ENCODE results near the gene TEAD1.
"Not testable (repeated sequence)": the region's sequence is repeated elsewhere in the genome, so short reads cannot be mapped to it uniquely, and the experiment has no call there.

The TEAD1 gene

GRCh38 chr11:12737024-12737423 lies 62.8 kb downstream of the TEAD1 start:
- no peak for DNase-seq (ENCODE audit: low spot score)

DNA sequence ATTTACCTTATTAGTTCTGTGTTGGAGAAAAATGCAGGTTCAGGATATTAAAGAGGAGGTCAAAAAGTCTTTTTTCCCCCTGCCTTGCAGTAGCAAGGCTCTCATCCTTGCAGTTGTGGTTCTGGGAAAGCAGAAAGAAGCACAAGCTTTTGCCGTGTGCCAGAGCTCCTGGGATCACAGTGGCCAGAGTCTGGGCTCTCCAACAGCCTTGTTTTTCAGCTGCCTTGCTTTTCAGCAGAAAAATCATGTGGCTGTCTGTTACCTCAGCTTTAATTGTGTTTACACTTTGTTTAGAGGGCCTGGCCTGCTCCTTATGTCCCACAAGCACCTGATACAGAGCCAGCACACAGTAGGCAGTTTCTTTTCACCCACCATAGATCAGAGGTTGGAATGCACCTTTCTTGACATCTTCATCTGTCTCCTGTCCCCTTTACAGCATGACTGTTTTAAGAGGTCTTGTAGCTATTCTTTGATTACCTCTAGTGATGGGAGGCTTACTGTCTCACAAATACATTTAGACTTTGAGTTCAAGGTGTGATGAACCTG lies 67.5 kb downstream of the TEAD1 start:
- no peak for DNase-seq (ENCODE audit: low spot score)

GRCh38 chr11:12743834-12744449 lies 69.7 kb downstream of the TEAD1 start:
- no peak for DNase-seq (ENCODE audit: low spot score)

DNA sequence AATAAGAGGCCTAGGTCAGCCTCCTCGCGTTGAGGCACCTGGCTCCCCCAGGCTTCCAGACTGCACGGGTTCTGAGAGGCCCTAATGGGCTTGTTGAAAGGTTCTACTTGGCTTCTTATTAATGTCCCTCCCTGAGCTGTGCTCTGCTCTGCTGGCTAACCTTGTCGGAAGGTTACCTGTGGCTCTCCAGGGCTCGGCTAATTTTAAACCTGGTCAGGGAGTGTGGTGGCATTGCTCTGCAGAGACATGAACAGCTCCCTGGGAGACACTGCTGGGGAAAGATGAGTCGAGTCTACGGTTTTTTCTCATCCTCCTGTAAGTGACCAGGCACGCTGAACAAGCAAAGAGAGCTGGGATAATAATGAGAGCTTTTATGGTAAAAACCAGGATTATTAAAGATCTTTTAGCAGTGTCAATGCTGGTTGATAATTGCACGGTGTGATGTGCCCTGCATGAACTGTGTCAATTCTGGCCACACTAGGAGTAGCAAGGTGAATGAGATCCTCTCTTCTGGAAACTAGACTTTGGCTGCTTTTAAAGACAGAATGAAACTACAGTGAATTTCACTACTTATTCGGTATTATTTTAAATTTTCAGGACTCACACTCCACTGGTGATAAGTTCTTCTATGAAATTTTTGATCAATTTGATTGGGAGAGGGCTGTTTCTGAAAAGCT lies 70.7 kb downstream of the TEAD1 start:
- DNase-seq (ENCODE audit: low spot score): no peak

DNA sequence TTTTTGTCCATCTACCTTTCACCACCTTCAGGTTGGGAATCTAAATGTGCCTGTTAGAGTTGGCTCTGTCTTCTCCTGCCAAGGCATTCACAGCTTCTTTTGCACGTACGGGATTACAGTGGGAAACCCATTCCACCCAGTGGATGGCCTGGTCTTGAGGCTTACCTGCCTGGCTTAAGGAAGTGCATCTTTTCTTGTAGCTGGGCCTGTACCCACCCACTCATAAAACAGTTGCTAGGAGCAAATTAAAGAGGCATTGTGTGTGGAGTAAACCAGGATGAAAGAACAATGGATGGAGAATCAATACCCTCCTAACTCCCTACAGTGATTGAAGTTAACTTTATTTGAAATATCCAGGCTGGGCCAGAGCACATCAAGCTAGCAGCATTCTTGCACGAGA lies 71.6 kb downstream of the TEAD1 start:
- DNase-seq (ENCODE audit: low spot score): no peak

DNA sequence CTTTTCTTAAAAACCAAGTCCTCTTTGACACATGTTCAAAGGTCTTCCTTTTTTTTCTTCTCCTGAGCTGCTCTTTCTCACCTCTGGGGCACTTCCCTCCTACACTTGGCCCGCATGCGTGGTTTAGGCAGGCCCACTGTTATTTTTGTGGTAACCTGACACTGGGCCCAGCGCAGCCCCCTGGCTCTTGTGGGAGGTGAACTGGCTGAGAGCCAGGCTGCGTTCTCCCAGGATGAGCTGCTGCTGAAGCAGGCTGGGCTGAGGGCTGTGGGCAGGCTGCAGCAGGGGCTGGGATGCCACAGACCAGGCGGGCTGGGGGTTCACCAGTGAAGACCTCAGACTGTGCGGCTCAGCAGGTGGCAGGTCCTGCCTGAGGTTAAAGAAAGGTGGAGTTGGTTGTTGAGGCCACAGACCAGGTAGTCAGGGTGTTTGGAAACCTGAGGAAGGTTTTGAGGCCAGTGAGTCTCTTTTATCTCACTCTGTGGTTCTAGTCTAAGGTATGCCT lies 72.4 kb downstream of the TEAD1 start:
- DNase-seq (ENCODE audit: low spot score): peak; percentile 89

GRCh38 chr11:12748561-12748960 lies 74.3 kb downstream of the TEAD1 start:
- DNase-seq (ENCODE audit: low spot score): no peak

DNA sequence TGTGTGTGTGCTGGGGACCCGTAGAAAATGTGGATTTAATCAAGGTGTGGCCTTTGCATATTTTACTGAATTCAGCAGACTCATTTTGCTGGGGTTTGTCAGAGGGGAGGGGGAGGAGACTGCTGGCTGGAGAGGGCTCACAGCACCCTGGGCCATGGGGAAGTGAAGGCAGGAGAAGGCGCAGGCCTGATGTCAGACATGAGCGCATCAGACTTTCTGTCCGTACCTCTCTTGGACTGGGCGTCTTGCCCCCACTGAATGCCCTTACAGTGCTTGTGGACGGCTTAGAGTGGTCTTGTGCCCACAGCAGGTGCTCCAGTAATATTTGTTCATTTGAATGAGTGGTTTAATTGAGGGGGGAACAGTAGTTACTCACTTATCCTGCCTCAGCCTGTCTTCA lies 75.2 kb downstream of the TEAD1 start:
- DNase-seq (ENCODE audit: low spot score): no peak

GRCh38 chr11:12750181-12750580 lies 76.0 kb downstream of the TEAD1 start:
- DNase-seq (ENCODE audit: low spot score): no peak

DNA sequence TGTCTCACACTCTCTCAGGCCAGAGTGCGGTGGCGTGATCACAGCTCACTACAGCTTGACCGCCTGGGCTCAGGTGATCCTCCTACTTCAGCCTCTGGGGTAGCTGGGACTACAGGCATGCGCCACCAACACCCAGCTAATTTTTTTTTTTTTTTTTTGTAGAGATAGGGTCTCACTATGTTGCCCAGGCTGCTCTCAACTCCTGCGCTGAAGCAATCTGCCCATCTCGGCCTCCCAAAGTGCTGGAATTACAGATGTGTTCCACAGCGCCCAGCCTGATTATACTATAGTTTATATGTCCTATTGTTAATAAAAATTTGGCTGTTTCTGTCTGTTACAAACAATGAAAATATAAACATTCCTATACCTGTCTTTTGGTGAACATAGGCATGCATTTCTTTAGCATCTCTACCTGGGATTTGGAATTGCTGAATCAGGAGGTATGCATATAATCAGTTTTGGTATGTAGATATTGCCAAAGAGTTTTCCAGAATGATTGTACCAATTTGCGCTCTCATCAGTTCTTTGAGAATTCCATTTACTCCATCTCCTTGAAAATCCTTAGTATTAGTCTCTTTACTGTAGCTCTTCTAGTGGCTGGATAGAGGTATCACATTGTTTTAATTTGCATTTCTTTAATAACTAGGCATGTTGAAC lies 78.8 kb downstream of the TEAD1 start:
- DNase-seq (ENCODE audit: low spot score): no peak

- no peak for DNase-seq (ENCODE audit: low spot score)
Measured at GRCh38 chr11:12754021-12754420, 79.8 kb downstream of the TEAD1 start.

DNA sequence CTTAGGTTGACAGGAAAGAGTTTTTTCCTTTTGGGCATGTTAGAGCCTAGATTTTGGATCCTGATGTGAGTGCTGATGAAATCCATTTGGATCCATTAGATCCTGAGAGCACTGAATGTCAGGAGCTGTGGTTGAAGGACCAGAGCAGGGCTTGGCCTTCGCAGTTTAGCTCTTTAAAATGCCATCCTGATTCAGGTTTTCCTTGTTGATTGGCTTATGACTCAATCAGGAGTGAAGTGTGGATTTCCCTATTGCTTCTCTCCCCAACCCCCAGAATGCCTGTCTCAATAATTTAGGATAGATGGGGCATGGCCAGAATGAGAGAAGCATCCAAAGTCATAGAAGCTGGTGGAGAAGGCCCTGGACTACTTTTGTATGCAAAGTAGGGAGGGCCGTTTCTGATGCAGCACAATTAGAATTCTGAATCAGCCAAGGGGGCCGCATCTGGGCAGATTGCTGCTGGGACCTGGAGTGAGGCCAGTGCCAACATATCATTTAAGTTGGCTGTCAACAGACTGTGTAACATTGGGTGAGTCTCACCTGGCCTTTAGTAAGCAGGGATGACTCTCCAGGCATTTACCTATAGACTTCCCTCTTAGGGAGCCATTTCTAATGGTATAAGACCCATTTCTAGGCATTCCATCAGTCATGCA lies 80.5 kb downstream of the TEAD1 start:
- DNase-seq (ENCODE audit: low spot score): no peak

GRCh38 chr11:12755510-12756453 lies 81.6 kb downstream of the TEAD1 start:
- no peak for DNase-seq (ENCODE audit: low spot score)

GRCh38 chr11:12756454-12756806 lies 82.2 kb downstream of the TEAD1 start:
- no peak for DNase-seq (ENCODE audit: low spot score)

- DNase-seq (ENCODE audit: low spot score): no peak
Measured at GRCh38 chr11:12756867-12757266, 82.6 kb downstream of the TEAD1 start.

- no peak for DNase-seq (ENCODE audit: low spot score)
Measured at GRCh38 chr11:12757416-12757815, 83.2 kb downstream of the TEAD1 start.

- DNase-seq (ENCODE audit: low spot score): not testable (repeated sequence)
Measured at GRCh38 chr11:12758117-12758516, 83.9 kb downstream of the TEAD1 start.

- no peak for DNase-seq (ENCODE audit: low spot score)
Measured at GRCh38 chr11:12761029-12761428, 86.8 kb downstream of the TEAD1 start.

- DNase-seq (ENCODE audit: low spot score): no peak
Measured at GRCh38 chr11:12762278-12762677, 88.1 kb downstream of the TEAD1 start.

GRCh38 chr11:12762696-12763324 lies 88.6 kb downstream of the TEAD1 start:
- no peak for DNase-seq (ENCODE audit: low spot score)

Data from iPS-NIHi11 (cell line).